ENCODE measurements around the gene DHX36.

DNA sequence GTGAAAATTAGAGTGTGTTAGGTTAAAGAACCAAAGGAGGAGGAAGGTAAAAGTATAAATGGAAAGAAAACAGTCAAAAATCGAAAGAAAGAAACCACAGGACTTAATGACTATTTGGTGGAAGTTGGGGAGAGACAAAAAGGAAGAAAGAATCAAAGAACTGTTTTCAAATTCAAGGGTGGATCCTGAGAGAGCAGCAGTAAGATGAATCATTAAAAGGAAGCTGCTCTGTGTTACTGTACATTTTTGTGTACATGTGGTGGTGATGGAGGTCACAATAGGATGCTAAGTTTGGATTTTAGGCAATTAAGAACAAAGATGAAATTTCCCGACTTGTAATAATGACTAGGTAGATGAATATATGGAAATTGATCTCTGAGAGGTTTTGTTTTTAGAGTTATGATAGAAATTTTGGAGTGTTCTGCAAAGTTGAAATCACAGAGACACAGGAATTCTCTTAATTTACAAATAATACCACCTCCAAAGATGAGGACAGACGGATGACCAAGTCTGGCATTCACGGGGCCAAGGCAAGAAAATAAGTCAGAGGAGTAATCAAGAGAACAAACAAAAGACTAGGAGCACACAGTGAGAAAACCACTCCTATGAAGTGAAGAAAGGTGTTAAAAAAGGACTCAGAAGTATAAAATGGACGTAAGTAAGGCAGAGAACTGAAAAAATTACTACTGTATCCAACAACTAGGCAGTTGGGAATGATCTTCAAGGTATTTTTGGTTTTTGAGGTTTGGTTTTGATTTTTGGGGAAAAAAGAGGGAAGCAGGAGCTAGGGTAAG, 7.1 kb downstream of the DHX36 start:
- TF ChIP-seq, protein P1, sequence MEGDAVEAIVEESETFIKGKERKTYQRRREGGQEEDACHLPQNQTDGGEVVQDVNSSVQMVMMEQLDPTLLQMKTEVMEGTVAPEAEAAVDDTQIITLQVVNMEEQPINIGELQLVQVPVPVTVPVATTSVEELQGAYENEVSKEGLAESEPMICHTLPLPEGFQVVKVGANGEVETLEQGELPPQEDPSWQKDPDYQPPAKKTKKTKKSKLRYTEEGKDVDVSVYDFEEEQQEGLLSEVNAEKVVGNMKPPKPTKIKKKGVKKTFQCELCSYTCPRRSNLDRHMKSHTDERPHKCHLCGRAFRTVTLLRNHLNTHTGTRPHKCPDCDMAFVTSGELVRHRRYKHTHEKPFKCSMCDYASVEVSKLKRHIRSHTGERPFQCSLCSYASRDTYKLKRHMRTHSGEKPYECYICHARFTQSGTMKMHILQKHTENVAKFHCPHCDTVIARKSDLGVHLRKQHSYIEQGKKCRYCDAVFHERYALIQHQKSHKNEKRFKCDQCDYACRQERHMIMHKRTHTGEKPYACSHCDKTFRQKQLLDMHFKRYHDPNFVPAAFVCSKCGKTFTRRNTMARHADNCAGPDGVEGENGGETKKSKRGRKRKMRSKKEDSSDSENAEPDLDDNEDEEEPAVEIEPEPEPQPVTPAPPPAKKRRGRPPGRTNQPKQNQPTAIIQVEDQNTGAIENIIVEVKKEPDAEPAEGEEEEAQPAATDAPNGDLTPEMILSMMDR (IDR thresholded peaks at IDR 0.05) = no peak
- no peak for TF ChIP-seq POLR2A (IDR thresholded peaks at IDR 0.05)

Data from adrenal gland (tissue), 5 donors.